HG03469 (cell line): ENCODE data around the gene DGKG.

Experiments used
- ATAC-seq: cut with Tn5 transposase; IDR thresholded peaks from one replicate; pipeline ENCODE4 v1.9.1; 2021; ENCODE audit warnings: mild to moderate bottlenecking, moderate library complexity, moderate number of reproducible peaks; ENCODE audit not compliant: unreplicated experiment

DGKG gene

DNA sequence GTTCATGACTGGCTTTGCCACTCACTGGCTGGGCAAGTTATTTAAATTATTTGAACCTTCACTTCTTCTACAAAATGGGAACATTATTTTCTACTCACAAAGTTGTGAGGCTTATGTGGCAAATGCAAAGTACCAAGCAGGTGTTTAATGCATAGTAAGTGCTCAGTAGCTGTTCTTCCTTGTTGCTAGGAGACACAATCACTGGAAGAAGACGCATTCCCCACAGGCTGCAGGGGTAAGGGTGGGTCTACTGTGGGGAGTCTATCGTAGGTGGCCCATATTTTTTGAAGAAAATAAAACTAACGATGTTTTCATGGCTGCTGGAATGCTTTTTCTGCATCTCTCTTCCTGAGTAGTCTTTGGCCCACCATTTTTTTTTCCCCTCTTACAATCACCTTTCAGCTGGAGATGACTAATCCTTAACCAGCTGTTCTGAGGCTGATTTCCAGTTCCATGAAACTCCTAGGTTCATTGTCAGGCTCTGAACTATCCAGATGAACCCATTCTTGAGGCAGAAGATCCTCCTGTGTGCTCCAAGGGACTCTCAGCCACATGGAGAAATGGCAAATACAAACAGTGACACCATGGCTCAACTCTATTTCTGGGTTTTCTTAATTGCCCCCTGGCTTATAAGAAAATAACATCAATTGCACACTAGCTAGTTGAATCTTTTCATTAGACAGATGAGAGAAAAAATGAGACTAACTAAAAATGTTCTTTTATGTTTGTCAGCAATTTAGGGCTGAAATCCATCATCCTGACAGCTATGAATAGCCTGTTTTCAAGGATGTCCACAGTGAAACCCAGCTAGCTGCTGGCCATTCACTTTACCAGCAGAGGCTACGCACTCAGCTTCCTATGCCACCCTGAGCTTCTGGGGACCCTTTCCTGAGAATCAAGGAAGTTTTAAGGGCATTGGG is 144.9 kb downstream of the DGKG start:
- no peak for ATAC-seq

DNA sequence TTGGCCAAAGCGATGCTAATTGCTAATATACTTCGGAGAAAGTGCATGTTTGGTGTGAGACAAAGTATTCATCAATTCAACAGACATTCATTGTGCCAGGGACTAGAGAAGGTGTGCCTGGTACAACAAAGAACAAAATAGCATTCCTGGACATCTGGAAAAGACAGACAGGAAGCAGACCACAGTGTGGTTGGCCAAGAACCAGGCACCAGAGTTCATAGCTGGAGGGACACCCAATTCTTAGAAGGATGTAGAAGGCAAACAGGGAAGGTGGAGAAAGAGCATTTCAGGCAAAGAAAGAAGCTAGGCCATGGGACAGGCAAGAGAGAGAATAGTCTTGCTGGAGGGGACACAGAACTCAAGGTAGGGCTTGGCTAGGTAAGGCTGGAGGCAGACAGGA is 147.4 kb downstream of the DGKG start:
- ATAC-seq = no peak

DNA sequence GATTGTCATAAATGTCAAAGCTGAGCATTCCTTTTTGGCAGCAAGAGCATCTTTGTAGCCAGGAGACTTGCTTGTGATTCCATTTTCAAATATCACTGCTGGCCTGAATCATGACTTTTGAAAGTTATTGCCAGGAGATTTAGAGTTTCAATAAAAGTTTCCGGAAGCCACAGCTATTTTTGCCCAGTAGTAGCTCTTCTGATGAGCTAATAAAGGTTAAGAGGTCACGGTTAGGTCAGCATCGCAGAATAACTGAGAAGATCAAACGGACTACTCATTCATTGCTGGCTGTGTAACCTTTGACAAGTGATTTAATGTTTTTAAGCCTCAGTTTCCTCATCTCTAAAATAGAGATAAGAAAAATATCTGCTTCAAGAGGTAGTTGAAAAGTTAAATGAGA is 148.1 kb downstream of the DGKG start:
- ATAC-seq = no peak

DNA sequence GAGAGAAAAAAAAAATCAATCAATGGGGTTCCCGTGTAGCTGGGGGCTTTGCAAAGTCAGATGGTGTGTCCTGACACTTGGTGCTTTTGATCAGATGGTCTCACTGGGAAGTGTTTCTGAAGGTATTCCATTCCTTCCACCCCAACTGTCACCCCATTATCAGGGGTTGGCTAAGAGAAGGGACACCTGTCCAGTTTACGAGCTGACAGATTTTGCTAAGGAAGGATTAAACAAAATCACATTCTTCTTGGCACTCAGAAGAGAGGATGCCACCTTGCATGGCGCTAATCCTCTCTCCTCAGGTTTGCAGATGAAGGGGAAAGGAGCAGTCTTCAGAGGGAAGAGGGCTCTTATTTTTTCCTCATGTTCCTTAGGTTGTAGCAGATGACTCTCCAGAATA is 149.4 kb downstream of the DGKG start:
- no peak for ATAC-seq

DNA sequence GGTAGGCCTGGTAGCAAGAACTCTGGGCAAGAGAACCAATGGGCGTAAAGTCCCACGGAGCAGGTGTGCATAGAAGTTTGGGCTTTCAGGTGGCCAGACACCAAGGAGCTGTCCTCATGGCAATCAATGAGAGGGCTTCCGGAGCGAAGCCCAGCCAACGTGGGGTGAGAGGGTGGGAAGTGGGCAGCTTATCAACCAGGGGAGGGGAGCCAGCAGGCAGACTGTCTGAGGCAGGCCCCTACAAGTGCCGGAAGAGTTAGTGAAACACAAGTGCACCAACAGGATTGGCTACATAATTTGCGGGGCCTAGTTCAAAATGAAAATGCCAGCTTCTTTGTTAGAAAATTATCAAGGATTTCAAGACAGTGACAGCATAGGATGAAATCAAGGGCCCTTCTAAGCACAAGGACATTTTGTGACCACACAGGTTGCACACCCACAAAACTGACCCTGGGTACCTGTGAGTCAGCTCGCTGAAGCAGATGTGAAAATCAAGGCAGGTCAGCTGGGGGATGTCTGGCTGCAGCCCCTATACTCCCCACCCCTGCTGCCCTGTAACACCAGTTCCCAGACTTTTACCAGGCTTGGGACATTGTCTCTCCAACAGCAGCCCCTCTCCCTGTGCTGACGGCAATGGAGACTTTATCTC is 151.1 kb downstream of the DGKG start:
- no peak for ATAC-seq

DNA sequence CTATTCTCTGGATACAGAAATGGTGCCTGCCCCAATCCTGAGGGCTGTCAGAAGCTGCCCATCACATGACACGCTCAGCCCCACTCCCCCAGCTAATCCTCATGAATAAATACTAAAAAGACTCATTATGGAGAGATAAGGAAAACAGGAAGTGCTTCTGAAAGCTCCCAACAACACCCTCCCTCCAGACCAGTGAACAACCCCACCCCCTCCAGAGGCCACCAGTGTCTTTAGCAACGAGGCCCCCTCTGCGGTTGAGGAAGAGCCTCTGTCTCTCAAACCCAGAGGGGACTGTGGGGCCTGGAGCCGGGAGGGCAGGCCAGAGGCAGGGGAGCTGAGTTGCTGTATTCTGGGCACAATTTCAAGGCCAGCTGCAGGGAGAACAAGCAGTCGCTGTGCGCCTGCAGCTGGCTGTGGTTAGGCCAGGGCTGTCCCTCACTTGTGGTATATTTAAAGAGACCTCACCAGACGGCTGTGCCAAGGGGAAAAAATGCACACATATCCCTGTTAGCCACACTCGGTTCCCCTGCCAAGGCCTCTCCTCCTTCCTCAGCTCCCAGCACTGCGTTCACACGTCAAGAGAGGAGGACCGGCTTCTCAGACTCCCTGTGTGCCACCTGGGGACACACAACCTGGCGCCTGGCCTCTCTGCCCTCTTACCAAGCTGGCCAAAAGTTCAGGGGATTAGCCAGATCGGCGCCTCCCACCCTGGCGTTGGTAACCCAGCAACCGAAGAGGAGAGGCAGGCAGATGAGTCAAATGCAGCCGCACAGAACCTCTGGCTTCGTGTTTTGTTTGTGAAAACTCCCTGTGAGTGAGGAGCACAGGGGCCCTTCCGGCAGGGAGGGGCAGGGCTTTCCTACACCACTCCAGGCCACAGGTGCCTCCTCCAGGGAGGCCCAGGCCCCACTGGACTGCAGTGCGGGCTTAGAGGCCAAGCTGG is 152.0 kb downstream of the DGKG start:
- ATAC-seq = no peak

DNA sequence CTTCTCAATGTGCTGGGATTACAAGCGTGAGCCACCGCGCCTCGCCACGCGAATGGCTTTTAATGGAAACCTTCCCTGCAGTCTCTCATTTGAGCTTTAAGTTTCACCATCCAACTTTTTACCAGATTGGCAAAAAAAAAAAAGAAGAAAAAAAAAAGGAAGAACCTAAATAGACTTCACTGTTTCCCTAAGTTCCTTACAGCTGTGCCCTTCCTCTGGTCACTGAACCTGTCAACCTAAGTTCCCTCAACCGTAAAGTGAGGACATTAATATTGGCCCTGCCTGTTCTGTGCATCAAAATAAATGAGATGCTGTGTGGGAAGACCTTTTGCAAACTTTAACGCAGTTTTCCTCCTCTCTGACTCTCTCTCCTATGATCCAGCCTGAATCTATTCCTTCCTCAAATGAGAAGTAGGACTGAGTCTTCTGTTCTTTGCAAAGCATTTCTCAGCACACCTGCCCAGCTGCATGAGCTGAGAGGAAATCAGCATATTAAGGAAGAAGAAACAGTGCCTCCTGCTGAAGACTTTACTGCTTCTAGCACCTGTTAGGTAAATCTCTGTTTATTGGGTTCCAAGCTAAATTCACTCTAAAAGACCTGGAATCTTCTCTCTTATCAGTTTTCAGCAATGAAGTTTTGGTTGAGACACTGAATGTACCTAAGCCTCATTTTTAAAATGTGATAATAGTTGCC is 153.6 kb downstream of the DGKG start:
- no peak for ATAC-seq

DNA sequence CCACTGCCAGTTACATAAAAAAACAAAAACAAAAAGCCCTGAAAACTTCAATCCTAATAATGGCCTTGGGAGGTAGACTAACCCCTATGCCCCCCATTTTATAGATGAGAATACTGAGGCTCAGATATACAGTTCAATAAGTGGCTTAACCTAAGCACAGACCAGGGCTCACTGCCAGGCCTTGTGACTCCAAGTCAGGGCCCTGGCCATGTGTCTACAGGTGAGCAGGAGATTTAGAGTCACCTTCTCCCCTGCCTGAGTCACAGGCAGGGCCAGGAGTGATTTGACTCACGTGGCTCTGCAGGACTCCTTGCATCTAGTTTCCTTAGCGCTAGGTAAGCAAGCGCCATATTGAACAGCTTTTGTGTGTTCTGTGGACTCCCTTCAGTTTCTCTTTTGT is 154.5 kb downstream of the DGKG start:
- ATAC-seq = no peak

DNA sequence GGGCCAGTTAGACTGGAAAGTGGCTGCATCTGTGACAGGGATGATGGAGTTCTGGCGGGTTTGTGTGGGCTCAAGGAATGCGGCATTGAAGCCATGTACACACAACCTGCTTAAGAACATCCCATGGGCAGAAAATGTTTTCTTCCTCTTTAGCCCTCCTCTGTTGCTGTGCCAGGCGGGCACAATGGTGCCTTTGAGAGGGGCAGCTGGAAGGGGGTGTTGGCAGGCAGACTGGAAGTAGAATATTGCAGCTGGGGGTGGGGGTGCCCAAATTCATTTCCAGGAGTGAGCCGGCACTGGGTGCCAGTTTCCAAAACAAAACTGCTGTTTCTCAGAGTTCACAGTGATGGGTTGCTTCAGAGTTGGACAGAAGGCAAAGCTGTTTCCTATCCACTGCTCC is 161.3 kb downstream of the DGKG start:
- ATAC-seq = no peak

DNA sequence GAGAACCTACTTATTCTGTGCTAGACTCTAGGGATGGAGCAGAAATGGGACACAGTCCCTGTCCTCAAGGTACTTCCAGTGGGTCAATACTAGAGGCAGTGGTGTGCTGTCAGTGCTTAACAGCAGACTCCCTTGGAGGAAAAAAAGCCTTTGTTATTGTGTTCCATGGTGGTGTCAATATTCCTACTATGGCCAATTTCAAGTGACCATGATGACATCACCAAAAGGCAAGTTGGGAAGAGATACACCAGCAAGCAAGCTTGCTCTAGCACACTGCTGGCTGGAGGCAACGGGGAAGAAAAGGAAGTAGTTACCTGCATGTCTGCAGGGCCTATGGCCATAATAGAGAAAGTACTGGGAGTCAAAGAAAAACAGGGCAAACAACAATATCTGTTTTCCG is 163.6 kb downstream of the DGKG start:
- ATAC-seq = no peak

DNA sequence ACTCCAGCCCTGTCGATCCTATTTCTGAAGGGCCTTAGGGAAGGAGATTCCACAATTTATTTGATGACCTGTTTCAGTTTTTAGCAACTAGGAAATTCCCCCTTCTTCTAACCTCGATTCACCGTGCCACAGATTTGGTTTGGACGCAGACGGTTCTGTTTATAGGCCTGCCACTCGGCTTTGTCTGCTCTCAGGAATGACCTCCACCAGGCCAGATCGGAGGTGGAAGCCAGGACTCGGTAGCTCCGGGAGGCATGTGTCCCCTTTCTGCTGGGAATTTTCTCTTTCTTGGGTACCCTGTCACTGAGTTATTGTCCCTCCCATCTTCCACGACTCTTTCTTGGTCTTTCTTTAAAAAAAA is 167.6 kb downstream of the DGKG start:
- ATAC-seq = no peak

DNA sequence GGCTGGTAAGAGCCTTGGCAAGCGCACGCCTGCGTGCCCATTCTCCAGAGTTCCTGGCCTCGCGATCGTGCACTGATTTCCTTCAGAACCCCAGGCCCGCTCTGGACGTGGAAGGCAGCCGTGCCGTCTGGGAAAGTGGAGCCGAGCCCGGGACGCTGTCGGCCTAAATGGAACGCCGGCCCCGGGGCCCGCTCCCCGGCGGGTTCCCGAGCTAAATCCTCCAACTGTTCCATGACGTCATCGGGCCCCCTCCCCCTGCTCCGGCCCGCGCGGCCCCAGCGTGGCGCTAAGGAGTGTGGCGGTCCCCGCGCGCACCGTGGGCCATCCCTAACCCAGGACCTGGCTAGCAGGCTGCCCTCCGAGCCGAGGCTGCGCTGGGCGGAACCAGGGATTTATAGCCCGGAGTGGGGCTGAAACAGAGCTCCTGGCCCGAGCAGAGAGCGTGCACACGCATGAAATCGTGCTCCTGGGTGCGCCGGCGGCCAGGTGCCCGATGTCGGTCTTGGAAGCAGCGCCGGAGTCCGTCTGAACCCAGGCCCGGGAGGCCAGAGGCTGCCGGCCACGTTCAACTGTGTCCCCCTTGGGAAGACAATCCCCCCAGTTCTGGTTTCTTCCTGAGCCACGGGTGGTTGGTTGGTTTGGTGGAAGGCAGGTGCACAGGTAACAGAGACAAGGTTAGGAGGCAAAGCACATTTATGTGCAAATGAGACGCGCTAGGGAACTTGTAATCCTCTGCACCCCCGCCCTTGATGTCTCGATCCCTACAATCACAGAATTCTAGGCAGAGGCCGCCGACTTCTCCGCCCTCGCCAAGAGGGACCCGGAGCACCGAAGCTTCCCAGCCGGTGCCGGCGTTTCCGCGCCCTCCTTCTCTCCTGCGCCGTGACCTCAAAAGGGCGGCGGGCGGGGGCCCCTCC is 168.2 kb downstream of the DGKG start:
- no peak for ATAC-seq

DNA sequence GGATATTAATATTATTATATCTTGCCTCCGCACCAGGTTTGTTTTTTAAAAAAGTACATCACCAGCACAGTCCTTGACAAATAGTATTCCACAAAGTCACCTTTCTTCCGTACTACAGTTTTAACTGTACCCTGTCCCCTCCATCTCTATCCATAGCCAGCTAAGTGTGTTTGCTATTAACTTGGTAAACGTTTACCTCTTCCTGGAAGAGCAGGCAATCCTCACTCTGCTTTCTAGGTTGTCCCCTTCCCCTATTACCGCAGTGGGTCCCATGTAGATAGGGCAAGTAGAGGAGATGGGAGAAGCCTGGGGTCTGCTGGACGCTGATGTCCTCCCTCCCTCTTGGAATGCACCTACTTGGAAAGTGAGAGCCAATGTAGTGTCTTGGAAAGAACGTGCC is 169.2 kb downstream of the DGKG start:
- no peak for ATAC-seq

DNA sequence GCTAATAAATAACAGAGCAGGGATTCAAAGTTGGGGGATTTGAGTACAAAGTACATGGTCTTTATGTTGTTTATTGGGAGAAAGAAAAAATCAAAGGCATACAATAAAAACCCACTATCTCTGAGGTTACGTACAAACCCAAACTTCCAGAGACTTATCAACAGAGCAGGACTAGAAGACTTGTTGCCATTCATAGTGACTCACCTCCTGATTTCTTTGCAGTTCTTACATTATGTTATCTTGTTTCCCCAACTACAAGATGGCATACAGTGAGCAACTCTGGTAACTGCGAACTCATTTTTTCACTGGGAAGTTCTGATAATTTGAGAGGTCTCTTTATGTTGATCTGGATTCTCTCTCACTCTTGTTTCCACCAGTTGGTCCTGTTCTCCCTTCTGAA is 172.5 kb downstream of the DGKG start:
- no peak for ATAC-seq

DNA sequence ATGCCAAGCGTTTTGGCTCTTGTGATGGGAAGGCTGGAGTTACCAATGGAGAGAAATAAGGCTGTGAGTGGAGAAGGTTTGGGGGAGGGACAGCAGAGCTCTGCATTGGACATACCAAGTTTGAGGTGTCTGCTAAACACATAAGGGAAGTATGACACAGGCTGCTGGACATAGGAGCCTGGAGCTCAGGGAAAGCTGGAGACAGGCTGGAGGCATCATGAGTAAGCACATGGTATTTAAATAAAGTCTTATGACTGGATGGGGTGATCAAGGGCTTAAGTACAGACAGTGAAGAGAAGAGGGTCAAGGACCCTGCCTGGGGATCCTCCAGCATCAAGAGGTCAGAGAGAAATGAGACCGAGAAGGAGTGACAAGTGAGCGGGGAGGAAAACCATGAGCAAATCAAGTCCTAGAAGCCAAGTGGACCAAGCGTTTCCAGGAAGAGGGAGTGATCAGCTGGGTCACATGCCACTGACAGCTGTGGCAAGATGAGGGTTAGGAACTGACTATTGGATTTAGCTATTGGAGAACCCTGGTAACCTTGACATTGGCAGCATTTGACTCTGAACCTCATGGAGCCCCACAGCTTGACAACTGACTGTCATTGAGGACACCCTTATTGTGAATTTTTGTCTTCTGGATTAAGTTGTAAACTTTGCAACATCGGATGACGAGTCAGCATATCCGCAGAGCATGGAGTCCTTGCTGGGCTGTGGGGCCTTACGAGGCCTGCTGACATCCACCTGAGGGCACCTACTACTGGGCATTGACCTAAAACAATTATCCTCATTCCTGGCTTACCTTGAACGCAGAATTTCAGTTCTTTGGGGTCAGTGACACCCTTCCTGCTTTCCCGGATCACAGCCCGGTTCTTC is 174.4 kb downstream of the DGKG start:
- no peak for ATAC-seq

DNA sequence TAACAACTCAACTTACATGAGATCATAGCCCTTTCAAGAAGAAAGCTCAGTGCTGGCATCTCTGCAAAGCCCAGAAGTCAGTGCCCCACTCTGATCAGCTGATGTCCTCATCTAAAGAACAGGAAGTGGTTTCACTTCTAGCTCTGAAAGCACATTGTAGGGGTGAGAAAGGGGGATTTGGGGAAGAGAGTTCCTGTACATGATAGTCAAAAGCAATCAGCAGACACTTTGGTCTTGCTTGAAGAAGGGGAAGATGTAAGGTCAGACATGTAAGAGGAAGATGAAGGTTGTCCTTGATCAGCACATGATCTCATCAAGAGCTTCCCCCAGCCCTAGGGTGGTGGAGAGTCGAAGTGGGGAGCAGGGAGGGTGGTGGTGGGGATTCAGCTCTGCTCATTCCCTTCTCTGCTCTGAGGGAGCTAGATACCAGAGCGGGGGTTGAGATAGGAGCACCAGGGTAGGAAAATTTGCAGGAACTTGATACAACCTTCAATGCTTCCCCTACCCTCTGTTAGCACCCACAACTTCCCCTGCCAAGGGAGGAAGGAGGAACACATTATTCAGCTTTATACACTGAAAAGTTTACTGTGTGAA is 176.7 kb downstream of the DGKG start:
- ATAC-seq = no peak

DNA sequence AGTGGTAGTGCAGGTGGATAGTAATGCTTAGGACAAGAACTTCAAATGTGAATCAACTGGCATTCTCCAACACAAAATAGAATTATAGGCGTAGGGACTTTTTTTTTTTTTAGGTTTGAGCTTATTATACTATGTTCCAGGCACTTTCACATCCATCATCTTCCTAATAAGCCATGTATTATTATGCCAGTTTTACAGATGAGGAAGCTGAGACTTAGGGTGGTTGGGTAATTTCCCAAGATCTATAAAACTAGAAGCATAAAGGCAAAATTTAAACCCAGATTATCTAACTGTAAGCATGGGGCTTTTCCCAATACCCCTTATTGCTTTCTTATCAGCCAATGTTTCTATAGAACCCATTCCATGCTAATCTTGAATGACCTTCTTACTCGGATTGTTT is 178.0 kb downstream of the DGKG start:
- no peak for ATAC-seq

DNA sequence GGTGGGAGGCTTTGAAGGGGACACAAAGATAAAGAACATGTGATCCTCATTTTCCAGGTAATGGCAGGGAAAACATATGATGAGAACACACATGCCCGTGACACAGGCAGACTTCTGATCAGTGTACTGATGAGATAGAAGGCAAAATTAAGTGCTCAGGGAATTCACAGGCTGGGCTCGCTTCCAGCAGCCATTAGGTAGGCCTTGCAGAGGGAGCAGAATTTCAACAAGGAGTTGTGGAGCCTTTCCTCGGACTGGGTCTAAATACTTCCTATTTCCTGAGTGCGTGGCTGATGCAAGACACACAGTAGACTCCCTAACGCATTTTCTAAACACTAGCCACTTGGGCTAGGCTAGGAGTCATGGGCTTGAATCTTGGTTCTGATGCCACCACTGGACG is 179.2 kb downstream of the DGKG start:
- ATAC-seq = no peak
